Measurements from ENCODE around the gene ACOX1.

ACOX1 gene

DNA sequence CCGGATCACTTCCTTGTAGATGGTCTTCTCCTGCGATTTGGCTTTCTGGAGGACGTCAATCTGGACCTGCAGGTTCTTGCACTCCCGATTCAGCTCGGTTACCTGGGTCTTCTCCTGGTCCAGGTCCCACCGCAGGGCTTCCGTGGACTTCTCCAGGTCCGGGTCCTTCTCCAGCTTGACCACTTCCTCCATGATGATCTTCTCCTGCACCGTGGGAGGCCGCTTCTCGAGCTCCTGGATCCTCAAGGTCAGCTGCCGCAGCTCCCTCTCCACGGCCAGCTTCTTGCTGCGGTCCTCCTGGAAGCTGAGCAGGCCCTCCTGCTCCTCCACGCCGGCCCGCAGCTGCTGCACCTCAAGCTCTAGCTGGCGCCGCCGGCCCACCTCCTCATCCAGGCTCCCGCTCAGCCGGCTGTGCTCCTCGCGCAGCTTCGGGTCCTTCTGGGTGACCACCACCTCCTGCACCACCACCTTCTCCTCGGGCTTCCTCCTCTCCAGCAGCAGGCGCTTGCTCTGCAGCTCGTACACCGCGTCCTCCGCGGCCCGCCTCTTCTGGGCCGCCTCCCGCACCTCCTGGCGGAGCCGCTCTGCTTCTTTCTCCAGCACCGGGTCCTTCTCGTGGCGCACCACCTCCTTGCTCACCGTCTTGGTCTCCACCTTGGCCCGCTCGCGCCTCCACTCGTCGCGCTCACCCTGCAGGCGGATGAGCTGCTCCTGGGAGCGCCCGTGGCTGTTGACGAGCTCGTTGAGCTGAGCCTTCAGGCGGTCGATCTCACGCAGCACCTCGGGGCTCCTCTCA is 29.9 kb upstream of the ACOX1 start:
- DNase-seq (ENCODE audit: low read depth in 2 of 2) = no peak

DNA sequence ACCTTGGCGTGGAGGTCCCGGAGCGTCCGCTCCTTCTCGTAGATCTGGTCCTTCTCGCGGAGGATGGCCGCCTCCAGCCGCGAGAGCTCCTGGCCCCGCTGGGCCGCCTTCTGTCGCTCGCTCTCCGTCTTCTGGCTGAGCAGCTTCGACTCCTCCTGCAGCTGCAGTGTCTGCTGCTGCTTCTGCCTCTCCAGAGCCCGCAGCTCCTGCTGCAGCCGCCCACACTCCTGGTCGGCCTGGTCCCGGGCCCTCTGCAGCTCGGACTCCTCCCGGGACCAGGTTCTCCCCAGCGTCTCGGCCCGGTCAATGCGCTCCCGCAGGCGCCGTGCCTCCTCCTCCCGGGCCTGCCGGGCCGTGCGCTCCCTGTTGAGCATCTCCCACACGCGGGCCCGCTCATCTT is 29.2 kb upstream of the ACOX1 start:
- no peak for DNase-seq (ENCODE audit: low read depth in 2 of 2)

DNA sequence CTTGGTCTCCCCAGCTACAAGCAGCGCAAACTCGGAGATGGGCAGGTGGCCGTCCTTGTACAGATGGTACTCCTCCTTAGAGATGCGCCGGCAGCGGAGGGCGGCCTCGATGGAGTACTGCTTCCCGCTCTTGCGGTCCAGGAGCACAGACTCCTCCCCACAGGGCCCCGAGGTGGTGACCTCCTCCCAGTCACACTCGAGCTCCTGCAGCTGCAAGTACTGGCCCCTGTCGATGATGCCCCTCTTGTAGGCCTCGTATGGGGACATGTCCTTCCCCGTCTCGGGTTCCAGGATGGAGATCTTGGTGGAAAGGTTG is 28.8 kb upstream of the ACOX1 start:
- no peak for DNase-seq (ENCODE audit: low read depth in 2 of 2)

DNA sequence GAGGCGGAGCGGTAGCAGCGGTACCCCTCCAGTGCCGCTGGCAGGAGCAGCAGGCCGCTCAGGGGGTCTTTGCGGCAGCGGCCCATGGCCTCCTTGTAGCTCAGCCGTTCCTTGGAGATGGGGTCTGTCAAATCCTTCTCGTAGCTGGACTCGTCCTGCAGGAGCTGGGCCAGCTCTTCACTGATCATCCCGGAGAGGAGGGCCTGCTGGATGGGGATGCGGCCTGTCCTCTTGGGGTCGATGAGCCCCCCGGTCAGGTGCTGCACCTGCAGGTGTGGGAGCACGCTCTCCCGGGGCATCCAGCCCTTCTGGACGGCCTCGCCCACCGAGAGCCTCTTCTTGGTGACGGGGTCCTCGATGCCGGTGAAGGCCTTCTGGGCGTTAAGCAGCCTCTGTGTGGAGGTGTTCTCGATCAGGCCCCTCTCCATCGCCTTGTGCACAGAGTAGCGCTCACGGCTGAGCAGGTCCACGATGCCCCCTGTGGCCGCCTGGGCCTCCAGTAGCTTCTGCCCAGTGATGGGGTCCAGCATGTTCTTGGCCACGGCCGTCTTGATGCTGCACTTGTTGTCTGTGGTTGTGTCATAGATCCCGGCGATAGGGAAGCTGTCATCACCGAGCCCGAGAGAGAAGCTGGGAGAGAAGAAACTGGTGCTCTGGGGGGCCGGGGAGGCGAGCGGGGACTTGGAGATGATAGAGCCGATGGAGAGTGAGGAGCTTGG is 28.3 kb upstream of the ACOX1 start:
- DNase-seq (ENCODE audit: low read depth in 2 of 2) = no peak

DNA sequence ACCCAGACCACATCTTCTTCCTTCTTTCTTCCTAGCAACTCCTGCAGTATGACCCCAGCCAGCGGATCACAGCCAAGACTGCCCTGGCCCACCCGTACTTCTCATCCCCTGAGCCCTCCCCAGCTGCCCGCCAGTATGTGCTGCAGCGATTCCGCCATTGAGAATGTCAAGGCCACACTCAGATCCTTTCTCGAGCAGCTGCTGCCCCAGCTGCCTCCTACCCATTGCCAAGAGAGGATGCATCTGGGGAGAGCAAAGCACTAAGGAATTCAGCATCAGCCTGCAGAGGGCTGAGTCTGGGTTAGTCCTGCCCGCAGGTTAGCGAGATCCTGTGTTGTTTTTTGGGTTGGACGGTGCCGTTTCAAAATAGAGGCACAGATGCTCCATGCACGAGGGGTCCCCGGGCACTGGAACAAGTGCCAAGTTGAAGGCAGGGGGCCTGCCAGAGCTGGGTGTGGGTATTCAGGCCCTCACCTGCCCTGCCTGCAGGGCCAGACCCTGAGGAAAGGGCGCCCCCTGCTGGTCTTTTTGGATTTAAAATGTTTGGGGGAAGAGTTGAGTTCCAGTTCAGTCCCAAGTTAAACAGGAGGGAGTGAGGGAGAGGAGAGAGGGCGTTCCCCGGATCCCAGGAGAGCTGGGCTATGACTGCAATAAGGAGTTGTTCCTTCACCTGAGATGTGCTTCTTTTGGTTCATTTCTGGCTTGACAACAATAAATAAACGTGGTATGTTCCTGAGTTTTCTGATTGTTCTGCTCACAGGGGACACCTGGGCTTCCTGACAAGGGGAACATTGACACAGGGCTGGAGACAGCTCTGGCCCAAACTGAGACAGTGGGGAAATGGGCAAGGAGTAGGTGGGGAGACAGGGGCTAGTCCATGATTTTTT is 26.5 kb upstream of the ACOX1 start:
- DNase-seq (ENCODE audit: low read depth in 2 of 2) = peak; percentile 21 to 40

DNA sequence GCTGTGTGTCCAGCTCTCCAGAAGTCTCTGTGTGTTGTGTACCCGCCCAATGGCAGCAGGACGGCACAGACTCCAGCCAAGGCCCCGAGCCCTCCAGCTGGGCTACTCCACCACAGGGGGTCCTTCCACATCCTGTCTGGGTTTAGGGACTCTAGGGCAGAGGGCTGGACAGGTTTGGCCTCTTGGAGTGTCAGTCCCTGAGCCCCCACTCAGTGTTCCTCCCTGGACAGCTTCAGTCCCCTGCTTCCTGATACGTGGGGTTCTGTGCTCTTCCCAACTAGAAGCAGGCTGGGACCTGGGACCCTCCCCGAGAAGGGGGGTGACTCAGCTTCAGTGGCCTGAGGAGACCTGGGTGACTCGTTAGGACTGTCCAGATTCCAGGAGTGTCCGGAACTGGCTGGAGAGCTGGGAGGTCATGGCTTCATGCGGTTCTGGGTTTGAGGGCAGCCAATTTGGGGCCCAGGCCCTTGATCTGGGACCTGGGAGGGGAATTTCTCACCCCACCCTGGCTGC is 25.8 kb upstream of the ACOX1 start:
- DNase-seq (ENCODE audit: low read depth in 2 of 2) = no peak

DNA sequence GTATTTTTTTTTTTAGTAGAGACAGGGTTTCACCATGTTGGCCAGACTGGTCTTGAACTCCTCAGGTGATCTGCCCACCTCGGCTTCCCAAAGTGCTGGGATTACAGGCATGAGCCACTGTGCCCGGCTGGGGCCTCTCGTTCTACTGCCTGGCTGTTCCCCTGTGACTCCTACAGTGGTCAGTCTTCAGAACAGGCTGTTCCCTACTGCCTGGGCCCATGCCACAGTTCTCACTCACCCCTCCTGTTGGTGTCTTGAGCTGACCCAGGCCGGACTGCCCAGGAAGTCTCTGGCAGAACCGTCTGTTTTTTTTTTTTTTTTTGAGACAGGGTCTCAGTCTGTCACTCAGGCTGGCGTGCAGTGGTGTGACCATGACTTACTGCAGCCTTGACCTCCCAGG is 24.9 kb upstream of the ACOX1 start:
- no peak for DNase-seq (ENCODE audit: low read depth in 2 of 2)

DNA sequence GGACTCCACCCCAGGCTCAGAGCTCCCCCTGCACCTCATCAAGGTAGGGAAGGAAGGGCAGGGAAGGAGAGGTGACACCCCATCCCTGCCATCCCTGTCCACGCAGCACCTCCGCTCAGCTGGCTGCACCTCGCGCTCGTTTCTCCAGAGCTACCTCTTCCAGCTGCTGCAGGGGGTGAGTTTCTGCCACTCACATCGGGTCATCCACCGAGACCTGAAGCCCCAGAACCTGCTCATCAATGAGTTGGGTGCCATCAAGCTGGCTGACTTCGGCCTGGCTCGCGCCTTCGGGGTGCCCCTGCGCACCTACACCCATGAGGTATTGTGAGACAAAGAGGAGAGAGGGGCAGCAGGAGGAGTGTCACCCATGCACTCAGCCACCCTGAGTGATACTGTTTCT is 23.1 kb upstream of the ACOX1 start:
- DNase-seq (ENCODE audit: low read depth in 2 of 2) = no peak

DNA sequence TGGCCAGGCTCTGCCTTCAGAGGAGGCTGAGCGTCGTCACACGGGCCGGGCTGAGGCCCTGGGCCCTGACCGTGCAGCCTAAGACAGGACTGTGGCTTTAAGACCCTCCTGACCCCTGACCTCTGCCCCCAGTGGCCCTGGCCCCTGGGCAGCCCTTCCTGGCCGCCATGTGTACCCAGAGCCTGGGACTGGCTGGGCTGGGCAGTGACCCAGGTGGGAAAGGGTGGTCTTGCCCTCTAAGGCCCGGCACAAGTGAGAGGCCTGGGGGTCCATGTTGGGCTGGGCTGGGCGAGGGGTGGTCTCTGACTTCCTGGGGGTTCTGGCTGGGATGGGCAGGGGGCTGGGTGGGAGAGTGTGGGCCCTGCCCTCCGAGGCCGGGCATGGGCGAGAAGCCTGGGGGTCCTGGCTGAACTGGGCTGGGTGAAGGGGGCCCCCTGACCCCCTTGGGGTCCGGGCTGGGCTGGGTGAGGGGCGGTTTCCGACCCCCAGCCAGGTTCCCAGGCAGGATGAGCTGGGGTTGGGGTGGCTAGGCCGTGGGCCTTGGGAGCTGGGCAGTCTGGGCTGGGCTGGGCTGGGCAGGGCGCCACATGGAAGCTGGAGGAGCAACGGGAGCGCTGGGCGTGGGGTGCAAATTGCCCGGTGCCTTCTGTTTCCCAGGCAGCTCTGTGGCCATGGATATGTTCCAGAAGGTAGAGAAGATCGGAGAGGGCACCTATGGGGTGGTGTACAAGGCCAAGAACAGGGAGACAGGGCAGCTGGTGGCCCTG is 22.0 kb upstream of the ACOX1 start, which contains the start of gene CDK3:
Gene CDK3 (plus strand): TSS at position 101 of the 767 bp plus-strand sequence. CDS start 571 bp downstream, at position 672.
- no peak for DNase-seq (ENCODE audit: low read depth in 2 of 2)

DNA sequence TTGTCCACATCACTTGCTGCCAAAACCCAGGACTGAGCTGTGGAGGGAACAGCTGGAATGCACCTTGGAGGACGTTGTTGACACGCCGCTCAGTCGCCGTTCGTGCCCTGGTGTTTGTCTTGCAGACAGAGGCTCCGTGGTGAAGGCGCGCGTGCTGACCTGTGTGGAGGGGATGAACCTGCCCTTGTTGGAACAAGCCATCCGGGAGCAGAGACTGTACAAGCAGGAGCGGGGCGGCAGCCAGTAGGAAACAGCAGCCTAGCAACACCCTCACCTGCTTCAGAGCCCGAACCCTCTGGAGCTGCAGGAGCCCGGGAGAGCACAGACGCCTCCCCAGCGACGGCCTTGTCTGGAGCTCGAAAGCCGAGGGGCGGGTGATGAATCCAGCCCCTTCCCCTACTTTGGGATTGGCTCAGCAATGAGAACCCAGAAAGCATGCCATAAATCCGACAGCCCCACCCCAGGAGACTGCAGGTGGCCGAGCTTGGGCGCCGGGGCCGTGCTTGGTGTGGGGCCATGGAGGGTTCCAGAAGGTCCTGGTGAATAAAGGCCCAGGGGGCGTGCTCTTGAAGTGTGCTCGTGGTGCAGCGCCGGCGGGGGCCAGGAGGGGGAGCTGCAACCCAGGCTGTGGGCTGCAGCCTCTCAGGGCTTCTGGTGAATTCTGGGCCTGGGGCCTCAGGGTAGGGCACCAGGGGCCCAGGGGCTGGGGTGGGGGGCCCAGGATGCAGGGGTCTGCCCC is 21.2 kb upstream of the ACOX1 start:
- DNase-seq (ENCODE audit: low read depth in 2 of 2) = no peak

DNA sequence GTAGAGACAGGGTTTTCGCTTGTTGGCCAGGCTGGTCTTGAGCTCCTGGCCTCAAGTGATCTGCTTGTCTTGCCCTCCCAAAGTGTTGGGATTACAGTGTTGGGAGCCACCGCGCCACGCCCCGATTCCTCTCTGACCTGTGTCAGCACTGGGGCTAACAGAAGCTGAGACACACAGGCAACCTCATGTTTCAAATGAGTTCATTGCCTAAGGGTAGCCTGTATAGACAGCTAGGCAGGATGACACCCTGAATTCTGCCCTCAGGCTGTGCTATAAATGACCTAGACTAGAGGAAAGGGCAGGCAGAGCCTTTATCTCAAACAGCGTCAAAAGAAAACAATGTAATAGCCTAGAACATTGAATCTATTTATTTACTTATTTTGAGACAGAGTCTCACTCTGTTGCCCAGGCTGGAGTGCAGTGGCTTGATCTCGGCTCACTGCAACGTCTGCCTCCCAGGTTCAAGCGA is 19.4 kb upstream of the ACOX1 start:
- no peak for DNase-seq (ENCODE audit: low read depth in 2 of 2)

DNA sequence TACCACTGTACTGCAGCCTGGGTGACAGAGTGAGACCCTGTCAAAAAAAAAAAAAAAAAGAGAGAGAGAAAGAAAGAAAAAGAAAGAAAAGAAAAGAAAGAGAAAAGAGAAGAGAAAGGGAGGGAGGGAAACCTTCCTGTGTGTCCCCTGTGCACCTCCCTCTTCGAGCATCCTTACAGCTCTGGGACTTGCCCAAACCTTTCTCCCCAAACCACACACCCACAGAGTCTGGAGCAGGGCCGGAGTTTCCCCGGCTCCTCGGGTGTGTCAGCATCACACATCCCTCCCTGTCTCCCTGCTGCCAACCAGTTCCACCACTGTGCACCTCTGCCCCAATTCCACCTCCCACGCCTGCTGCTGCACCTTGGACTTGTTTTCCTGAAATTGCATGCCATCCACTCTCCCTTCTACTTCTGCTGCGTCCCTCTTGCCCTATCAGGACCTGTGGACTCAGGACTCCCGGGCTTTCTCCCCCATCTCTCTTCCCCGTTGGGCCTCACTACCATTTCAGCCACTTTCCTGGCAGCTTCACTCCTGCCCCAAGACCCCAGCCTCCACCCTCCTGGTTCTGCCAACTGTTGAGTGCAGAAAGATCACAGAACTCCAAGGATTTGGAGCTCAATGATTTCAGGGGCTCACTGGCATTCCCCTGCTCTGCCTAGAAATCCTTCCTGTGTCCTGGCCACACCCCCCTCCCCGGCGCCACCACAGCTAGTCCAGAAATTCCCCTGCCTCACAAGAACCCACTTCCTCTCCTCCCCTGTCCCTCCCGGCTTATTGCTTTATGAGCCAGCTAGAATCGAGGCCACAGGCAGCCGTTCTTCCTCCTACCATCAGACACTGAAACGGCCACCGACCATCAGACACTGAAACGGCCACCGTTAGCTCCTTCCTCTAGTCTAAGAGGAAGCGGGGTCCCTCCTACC is 18.0 kb upstream of the ACOX1 start:
- no peak for DNase-seq (ENCODE audit: low read depth in 2 of 2)

DNA sequence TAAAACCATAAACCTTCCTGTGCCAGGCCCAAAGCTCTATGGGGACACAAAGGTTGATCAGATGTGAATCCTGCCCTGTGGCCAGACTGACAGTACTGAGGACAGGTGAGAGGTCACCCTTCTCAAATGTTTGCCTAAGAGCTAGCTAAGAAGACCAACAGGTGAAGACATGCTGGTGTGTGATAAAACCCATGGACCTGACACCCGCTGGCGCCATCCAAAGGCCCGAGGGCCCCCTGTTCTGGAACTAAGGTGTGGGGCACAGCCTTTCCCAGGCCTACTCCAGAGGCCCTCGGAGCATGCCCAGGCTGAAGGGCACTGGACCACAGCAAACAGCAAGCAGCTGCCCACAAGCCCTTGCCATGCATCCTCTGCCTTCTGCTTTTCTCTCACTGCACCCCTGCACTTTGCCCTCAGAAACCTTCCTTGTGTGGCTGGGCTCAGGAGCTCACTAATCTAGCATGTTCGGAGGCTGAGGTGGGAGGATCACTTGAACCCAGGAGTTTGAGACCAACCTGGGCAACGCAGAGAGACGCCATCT is 16.5 kb upstream of the ACOX1 start:
- no peak for DNase-seq (ENCODE audit: low read depth in 2 of 2)

DNA sequence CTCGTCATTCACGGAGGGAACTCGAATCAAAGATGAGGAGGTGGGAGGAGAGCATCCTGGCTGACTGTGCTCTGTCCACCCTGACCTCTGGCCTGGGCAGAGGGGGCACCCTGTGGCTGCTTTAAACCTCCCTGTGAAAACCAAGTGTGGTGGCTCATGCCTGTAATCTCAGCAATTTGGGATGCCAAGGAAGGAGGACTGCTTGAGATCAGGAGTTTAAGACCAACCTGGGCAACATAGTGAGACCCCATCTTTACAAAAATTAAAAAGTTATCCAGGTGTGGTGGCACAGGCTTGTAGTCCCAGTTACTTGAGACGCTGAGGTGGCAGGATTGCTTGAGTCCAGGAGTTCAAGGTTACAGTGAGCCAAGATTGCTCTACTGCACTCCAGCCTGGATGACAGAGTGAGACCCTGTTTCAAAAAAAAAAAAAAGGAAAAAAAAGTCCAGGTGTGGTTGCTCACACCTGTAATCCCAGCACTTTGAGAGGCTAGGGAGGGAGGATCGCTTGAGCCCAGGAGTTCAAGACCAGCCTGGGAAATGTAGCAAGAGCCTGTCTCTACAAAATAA is 15.9 kb upstream of the ACOX1 start:
- no peak for DNase-seq (ENCODE audit: low read depth in 2 of 2)

DNA sequence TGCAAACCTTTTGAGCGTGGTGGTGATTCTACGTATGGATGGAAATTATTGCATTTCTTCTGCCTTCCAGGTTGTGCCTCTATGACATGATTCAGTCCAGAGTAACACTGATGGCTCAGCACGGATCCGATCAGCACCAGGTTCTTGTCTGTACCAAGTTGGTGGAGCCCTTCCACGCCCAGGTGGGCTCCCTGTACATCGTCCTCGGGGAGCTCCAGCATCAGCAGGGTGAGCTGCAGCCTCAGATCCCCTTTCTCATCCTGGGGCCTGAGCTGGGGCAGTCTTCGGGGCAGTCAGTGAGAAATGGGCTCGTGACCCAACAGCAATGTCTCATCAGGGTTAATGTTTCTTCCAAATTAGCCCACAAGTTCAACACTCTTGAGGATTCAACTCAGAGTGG is 12.4 kb upstream of the ACOX1 start:
- DNase-seq (ENCODE audit: low read depth in 2 of 2) = no peak

DNA sequence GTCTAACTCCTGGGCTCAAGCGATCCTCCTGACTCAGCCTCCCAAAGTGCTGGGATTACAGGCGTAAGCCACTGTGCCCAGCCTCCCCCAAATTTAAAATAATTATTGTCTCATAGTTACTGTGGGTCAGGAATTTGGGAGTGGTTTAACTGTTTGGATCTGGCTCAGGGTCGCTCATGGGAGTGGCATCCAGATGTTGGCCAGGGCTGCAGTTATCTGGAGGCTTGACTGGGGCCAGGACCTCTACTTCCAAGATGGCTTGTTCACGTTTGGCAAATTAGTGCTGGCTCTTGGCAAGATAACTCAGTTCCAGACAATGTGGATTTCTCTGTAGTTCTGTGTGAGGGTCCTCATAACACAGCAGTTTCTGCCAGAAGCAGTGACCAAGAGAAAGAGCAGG is 8.1 kb upstream of the ACOX1 start:
- no peak for DNase-seq (ENCODE audit: low read depth in 2 of 2)

DNA sequence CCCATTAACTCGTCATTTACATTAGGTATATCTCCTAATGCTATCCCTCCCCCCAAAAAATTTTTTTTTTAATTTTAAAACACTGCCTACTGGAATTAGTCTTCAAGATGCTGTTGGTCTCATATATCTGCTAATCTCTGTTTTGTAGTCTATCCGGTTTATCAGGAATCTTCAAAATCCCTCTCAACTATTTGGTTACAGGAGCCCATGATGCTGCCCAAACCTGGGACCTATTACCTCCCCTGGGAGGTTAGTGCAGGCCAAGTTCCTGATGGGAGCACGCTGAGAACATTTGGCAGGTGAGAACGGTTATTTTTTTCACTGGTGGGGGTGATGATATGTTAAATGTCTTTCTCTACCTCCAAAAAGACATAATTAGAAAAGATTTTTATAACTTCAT is 7.0 kb upstream of the ACOX1 start:
- no peak for DNase-seq (ENCODE audit: low read depth in 2 of 2)

DNA sequence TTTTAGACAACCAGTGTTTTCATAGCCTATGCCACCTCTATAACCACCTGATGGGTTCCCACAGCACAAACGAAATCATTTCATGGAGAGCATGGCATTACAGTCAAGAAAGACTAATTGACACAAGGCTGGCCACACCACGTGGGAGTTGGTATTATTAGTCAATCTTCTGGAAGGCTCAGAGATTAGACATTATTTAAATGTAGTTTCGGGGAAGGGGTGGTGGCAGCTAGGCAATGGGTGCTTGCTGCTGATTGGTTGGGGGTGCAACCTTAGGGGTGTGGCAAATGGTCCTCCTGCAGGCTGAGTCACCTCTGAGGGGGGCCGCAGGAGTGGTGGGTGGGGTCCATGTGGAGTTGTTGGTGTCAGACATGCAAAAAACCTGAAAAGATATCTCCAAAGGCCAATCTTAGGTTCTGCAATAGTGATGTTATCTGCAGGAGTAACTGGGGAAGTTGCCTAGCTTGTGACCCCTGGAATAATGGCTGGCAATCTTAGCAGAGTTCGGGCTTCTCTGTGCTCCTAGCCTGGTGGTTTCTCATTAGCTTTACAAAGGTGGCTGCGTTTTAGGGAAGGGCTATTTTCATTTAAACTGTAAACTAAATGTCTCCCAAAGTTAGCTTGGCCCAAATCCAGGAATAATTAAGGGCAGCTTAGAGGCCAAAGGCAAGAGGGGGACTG is 4.7 kb upstream of the ACOX1 start:
- no peak for DNase-seq (ENCODE audit: low read depth in 2 of 2)

Measured in fibroblast of skin of left biceps (primary cell).